Measurements from ENCODE around the gene MEF2B. TPM values are rescaled to one million over a fixed set of nuclear protein-coding genes. Genes with fewer than 3 reads are reported as not detected.

MEF2B gene
- total and polyA plus RNA-seq, 10 of the 15 experiments (the other 5 are each of a cell fraction or from before 2014, with no cell fraction given): 0.09 to 33.0 (median 8.9) TPM

DNA sequence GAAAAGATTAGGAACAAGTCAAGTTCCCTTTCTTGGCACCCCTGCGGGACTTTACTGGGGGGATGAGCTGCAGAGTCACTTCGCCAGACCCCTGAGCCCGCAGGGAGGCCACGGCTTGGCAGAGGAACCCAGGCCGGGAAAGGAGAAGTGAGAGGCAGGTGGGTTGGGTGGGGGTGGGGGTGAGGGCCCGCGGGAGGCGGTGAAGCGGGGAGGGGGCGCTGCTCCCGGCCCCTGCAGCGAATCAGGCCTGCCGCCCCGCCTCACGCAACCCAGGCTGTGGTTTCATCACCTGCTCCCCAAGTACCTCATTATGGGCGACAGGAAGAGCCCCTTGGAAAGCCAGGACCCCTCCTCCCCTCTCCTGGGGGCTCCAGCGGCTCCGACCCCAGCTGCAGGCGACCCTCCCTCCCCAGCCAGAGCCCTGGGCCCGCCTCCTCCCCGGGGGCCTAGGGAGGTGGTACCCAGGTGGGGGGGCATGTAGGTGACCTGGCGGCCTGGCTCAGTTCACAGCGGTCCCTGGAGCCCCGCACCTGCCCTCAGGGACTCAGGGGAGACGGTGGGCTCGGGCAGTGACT lies 9.5 kb downstream of the MEF2B start (continued):
- peak; percentile 82 for TF ChIP-seq MTA2 (IDR thresholded peaks at IDR 0.05; ENCODE audit: low read depth)
- TF ChIP-seq, protein P1, sequence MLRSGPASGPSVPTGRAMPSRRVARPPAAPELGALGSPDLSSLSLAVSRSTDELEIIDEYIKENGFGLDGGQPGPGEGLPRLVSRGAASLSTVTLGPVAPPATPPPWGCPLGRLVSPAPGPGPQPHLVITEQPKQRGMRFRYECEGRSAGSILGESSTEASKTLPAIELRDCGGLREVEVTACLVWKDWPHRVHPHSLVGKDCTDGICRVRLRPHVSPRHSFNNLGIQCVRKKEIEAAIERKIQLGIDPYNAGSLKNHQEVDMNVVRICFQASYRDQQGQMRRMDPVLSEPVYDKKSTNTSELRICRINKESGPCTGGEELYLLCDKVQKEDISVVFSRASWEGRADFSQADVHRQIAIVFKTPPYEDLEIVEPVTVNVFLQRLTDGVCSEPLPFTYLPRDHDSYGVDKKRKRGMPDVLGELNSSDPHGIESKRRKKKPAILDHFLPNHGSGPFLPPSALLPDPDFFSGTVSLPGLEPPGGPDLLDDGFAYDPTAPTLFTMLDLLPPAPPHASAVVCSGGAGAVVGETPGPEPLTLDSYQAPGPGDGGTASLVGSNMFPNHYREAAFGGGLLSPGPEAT (IDR thresholded peaks at IDR 0.05; ENCODE audit: low read depth): 0 out of 2 replicates have a peak, but pooled peaks have one; percentile 26
- TF ChIP-seq SRF (IDR thresholded peaks at IDR 0.05; ENCODE audit: low read depth in 2 of 2, low read length in 2 of 2): 0 out of 4 replicates have a peak, but pooled peaks of 1 of the 2 experiments have one; percentile 9
- peak; percentile 45; the same call in 1 of the 2 replicates for TF ChIP-seq HDGF (IDR thresholded peaks at IDR 0.05)
- TF ChIP-seq SPI1 (IDR thresholded peaks at IDR 0.05; ENCODE audit: borderline replicate concordance, insufficient read depth, low read depth, low read length): peak; percentile 93
- TF ChIP-seq NFXL1 (IDR thresholded peaks at IDR 0.05; ENCODE audit: borderline replicate concordance): no peak
- no peak for TF ChIP-seq FOXK2 (IDR thresholded peaks at IDR 0.05)
- TF ChIP-seq MYB (IDR thresholded peaks at IDR 0.05; ENCODE audit: borderline replicate concordance, low read depth, low read length): no peak
- peak; percentile 58; the same call in 1 of the 2 replicates for TF ChIP-seq NFIC (IDR thresholded peaks at IDR 0.05; ENCODE audit: low read depth, low read length)
- no peak for TF ChIP-seq CEBPB (IDR thresholded peaks at IDR 0.05; ENCODE audit: borderline replicate concordance in 1 of 2, low read depth in 2 of 2, low read length in 2 of 2)
- TF ChIP-seq EED (IDR thresholded peaks at IDR 0.05; ENCODE audit: low read depth): peak; percentile 82
- no peak for TF ChIP-seq ZNF217 (IDR thresholded peaks at IDR 0.05)
- peak; percentile 71; the same call in 1 of the 2 replicates for TF ChIP-seq CHD2 (IDR thresholded peaks at IDR 0.05; ENCODE audit: borderline replicate concordance, low read depth, low read length)
- peak in 1 of 2 experiments; percentile 67; a peak in 2 of 3 replicates for TF ChIP-seq EGR1 (IDR thresholded peaks at IDR 0.05; ENCODE audit: borderline replicate concordance in 1 of 2, low read depth in 2 of 2, low read length in 2 of 2)
- peak; percentile 81 for TF ChIP-seq RUNX3 (IDR thresholded peaks at IDR 0.05; ENCODE audit: low read length)
- TF ChIP-seq IKZF1 (conservative IDR thresholded peaks at IDR 0.05): peak; percentile 92
- peak; percentile 48; the same call in 1 of the 2 replicates for TF ChIP-seq NFYB (IDR thresholded peaks at IDR 0.05; ENCODE audit: insufficient read depth, low read depth, low read length)
